HEK293 (cell line): ENCODE data around the gene PAPSS1.

Experiments used
- CTCF ChIP-seq: fragments of 450-650 bp; formaldehyde crosslinking; IDR thresholded peaks from 2 replicates; pipeline ENCODE4 v1.5.1; 2016; ENCODE audit warnings: missing biosample characterization, missing genetic modification characterization
- PRDM10 ChIP-seq: fragments of 450-650 bp; formaldehyde crosslinking; IDR thresholded peaks from 2 replicates; pipeline ENCODE4 v1.5.1; 2016; ENCODE audit warnings: missing biosample characterization, missing genetic modification characterization

GRCh38 chr4:107746161-107746560, 26.1 kb upstream of the PAPSS1 start:
- TF ChIP-seq CTCF (tag by site-specific recombination) (no peak), PRDM10 (tag by site-specific recombination) (no peak)
